ENCODE data around the gene DTNB. TPM values are rescaled to one million over a fixed set of nuclear protein-coding genes. Genes with fewer than 3 reads are reported as not detected.

The DTNB gene
- total RNA-seq, 3 donors from 2014 or later, result 4.8 to 8.8 (median 7.2) TPM

- Histone ChIP-seq H3K36me3 (ENCODE audit: low read depth) (no peaks in the 10 kb centered on the region), H3K4me1 (ENCODE audit: low read depth) (no peaks in the 10 kb centered on the region), H3K9me3 (no peaks in the 10 kb centered on the region), H3K4me3 (no peak overlapping the region)
- TF ChIP-seq, protein P1, sequence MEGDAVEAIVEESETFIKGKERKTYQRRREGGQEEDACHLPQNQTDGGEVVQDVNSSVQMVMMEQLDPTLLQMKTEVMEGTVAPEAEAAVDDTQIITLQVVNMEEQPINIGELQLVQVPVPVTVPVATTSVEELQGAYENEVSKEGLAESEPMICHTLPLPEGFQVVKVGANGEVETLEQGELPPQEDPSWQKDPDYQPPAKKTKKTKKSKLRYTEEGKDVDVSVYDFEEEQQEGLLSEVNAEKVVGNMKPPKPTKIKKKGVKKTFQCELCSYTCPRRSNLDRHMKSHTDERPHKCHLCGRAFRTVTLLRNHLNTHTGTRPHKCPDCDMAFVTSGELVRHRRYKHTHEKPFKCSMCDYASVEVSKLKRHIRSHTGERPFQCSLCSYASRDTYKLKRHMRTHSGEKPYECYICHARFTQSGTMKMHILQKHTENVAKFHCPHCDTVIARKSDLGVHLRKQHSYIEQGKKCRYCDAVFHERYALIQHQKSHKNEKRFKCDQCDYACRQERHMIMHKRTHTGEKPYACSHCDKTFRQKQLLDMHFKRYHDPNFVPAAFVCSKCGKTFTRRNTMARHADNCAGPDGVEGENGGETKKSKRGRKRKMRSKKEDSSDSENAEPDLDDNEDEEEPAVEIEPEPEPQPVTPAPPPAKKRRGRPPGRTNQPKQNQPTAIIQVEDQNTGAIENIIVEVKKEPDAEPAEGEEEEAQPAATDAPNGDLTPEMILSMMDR (IDR thresholded peaks at IDR 0.05), result no peak
- DNase-seq (no peak), ATAC-seq (no peak)
- intact Hi-C loops (cut with DNase I, micrococcal nuclease), result loop anchor here in 1 of 2 donors (10.0 kb wide), 1 partner anchor 156 kb away; no protein-coding TSS in a partner anchor
These were observed 152.3 kb downstream of the DTNB start for GRCh38 chr2:25521126-25521525.

DNA sequence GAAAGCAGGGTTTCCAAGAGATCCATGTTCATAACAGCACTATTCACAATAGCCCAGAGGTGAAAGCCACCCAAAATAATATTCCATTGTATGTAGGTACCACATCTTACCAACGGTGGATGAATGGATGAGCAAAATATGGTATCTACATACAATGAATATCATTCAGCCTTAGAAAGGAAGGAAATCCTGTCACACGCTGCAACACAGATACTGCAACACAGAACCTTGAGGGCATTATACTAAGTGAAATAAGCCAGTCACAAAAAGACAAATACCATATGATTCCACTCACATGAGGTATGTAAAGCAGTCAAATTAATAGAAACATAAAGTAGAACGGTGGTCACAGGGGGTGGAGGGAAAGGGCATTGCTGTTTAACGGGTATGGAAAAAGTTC, 155.7 kb downstream of the DTNB start:
- no peak for ATAC-seq
- Histone ChIP-seq H3K4me1 (ENCODE audit: low read depth) (no peaks in the 10 kb centered on the region), H3K9me3 (no peaks in the 10 kb centered on the region), H3K36me3 (ENCODE audit: low read depth) (no peaks in the 10 kb centered on the region), H3K4me3 (no peak overlapping the region)
- intact Hi-C loops (cut with DNase I, micrococcal nuclease), result no loop called here
- TF ChIP-seq, protein P1 (IDR thresholded peaks at IDR 0.05), result no peak
- DNase-seq, result no peak

DNA sequence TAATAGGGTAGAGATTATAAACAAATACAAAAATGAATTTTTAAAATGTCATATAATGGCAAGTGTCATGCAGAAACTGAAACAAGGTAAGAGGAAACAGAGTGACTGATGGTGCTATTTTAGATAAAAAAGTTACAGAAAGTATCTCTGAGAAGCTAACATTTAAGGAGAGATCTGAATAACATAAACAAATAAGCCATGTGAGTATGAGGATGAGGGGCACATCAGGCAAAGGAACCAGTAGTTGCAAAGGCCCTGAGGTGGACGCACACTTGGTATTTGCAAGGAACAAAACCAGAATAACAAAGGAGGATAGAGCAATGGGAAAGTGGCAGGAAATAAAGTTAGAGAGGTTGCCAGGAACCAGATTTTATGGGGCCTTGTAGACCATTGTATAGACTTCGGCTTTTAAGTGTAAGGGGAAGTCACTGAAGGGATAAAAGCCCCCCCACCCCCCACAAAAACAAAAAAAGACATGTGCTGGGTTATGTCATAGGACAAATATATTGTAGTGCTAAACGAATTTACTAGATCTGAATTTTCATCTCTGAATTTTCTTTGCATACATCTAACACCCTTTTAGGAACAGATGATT, 159.2 kb downstream of the DTNB start:
- Histone ChIP-seq H3K36me3 (ENCODE audit: low read depth) (no peaks in the 10 kb centered on the region), H3K9me3 (no peaks in the 10 kb centered on the region), H3K4me1 (ENCODE audit: low read depth) (no peaks in the 10 kb centered on the region), H3K4me3 (no peak overlapping the region)
- intact Hi-C loops (cut with DNase I, micrococcal nuclease), result no loop called here
- TF ChIP-seq, protein P1 (IDR thresholded peaks at IDR 0.05), result no peak
- ATAC-seq, result no peak
- no peak for DNase-seq

DNA sequence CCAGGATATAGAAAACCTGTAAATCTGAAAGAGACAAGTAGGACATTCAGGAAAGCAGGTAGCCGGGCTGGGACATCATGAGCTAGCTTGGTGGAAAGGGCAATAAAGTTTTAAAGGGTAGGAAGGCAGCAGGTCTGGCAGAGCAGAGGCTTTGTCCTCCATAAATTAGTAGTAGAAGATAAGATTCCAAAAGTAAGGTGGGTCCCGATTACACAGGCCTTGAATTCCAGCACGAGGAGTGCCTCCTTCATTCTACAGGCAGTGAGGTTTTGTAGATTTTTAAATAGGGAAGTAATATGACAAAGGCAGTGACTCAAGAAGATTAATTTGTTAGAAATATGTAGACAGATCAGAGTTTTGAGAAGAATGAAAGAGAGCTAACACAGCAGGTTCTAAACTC, 160.7 kb downstream of the DTNB start:
- peak in 1 of 3 donors; percentile 8 for DNase-seq
- Histone ChIP-seq H3K36me3 (ENCODE audit: low read depth) (no peaks in the 10 kb centered on the region), H3K4me3 (no peak overlapping the region), H3K4me1 (ENCODE audit: low read depth) (no peaks in the 10 kb centered on the region), H3K9me3 (no peaks in the 10 kb centered on the region)
- ATAC-seq, result peak; percentile 94
- intact Hi-C loops (cut with DNase I, micrococcal nuclease), result no loop called here
- TF ChIP-seq, protein P1 (IDR thresholded peaks at IDR 0.05), result no peak

DNA sequence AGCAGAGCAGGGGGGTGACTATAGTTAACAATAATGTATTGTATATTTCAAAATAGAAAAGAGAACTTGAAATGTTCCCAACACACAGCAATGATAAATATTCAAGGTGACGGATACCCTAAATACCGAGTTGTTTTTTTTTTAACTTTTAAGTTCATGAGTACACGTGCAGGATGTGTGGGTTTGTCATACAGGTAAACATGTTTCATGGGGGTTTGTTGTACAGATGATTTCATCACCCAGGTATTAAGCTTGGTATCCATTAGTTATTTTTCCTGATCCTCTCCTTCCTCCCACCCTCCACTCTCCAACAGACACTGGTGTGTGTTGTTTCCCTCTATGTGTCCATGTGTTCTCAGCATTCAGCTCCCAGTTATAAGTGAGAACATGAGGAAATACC, 167.2 kb downstream of the DTNB start:
- no peaks in the 10 kb centered on the region for H3K36me3 ChIP-seq (ENCODE audit: low read depth)
- no peak overlapping the region for H3K4me3 ChIP-seq
- H3K9me3 ChIP-seq, result no peaks in the 10 kb centered on the region
- TF ChIP-seq, protein P1 (IDR thresholded peaks at IDR 0.05), result no peak
- ATAC-seq (no peak), DNase-seq (no peak)
- intact Hi-C loops (cut with DNase I, micrococcal nuclease), result no loop called here
- H3K4me1 ChIP-seq (ENCODE audit: low read depth), result no peaks in the 10 kb centered on the region

DNA sequence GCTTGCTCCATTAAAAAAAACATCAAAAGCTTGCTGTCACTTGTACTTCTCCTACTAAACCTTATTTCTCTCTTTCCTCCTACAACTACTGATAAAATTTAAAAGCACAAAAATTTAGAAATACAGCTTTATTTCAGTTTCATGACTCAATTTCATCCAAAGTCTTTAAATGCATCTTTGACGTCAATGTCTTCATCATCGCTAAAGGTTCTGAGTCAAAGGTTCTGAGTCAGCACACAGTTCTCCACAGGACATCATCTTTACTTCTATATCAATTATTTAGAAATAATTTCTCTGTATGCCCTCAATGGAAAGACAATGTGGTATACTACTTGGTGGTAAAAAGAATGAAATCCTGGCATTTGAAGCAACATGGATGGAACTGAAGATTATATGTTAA, 167.8 kb downstream of the DTNB start:
- no peak overlapping the region for H3K4me3 ChIP-seq
- intact Hi-C loops (cut with DNase I, micrococcal nuclease), result no loop called here
- DNase-seq (no peak), ATAC-seq (no peak)
- TF ChIP-seq, protein P1 (IDR thresholded peaks at IDR 0.05), result no peak
- H3K9me3 ChIP-seq, result no peaks in the 10 kb centered on the region
- H3K4me1 ChIP-seq (ENCODE audit: low read depth), result no peaks in the 10 kb centered on the region
- no peaks in the 10 kb centered on the region for H3K36me3 ChIP-seq (ENCODE audit: low read depth)
